ENCODE data around the gene PIK3C2G.

DNA sequence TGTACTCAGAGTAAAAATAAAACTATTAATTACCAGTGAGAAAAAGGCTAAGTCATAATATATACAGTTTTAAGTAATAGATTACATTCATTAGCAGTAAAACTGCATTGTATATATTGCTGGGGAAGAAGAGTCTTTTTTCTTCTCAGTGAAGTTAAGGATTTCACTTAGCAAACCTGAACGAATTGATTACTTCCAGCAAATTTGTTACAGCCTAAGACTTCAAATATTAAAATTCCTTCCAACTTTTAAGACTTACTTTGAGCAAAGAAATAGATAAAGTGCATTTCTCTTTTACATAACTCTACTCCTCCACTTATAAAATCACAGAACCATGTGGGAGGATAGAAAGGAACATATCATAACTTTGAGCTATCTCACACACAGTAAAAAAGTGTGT lies 43.3 kb downstream of the PIK3C2G start:
- TF ChIP-seq, protein P1, sequence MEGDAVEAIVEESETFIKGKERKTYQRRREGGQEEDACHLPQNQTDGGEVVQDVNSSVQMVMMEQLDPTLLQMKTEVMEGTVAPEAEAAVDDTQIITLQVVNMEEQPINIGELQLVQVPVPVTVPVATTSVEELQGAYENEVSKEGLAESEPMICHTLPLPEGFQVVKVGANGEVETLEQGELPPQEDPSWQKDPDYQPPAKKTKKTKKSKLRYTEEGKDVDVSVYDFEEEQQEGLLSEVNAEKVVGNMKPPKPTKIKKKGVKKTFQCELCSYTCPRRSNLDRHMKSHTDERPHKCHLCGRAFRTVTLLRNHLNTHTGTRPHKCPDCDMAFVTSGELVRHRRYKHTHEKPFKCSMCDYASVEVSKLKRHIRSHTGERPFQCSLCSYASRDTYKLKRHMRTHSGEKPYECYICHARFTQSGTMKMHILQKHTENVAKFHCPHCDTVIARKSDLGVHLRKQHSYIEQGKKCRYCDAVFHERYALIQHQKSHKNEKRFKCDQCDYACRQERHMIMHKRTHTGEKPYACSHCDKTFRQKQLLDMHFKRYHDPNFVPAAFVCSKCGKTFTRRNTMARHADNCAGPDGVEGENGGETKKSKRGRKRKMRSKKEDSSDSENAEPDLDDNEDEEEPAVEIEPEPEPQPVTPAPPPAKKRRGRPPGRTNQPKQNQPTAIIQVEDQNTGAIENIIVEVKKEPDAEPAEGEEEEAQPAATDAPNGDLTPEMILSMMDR (IDR thresholded peaks at IDR 0.05): no peak
- no peak for TF ChIP-seq EZH2 (IDR thresholded peaks at IDR 0.05)
